ENCODE data around the gene CIP2A.
"Not testable (repeated sequence)": the region's sequence is repeated elsewhere in the genome, so short reads cannot be mapped to it uniquely, and the experiment has no call there.

CIP2A gene

DNA sequence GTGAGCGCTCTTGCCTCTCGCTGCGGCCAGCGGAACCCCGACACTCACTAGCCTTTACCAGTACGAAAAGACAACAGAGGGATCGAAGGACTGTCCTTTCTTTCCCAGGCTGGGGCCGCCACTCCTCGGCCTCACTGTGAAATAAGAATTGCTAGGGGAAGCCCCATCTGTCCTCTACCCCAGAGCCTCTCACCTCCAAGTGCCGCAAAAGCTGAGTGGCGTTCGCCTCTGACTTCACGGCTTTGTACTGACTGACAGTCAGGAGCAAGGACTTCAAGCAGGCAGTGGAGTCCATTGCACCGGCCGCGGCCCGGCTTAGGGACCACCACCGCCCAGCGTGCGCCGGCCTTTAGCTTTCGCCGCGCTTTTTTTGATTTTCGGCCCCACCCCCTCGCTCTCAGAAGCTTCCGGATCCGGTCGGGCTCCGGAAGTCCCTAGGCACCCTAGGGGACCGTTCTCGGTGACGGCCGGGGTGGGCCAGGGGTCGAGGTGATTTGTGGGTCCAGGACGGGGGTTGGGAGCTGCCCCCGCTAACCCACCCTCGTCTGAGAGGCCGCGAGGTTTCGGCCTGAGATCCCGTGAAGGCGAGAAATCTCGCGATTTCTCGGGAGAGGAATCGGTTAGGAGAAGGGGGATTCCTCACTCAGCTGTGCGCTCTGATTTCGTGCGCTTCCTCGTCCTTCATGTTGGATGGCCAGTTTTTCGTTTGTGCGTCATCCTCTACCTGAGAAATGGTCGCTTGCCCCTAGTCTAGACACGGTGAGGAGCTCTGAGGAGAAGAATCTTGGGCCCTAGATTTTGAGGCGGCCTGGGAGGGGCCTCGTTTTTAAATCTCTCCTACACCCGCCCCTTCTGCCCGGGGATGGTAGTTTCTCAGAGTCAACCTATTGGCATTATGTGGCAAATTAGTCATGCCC, at the start of gene CIP2A, which contains the start of gene DZIP3:
TSS of gene CIP2A (minus strand) at position 358 of the 917 bp plus-strand sequence. CDS start at position 295, 63 bp downstream.
TSS of gene DZIP3 (plus strand) at position 642 of the 917 bp plus-strand sequence. CDS start 15,685 bp downstream, outside the sequence.
- peak; percentile 87 to 96 for DNase-seq

DNA sequence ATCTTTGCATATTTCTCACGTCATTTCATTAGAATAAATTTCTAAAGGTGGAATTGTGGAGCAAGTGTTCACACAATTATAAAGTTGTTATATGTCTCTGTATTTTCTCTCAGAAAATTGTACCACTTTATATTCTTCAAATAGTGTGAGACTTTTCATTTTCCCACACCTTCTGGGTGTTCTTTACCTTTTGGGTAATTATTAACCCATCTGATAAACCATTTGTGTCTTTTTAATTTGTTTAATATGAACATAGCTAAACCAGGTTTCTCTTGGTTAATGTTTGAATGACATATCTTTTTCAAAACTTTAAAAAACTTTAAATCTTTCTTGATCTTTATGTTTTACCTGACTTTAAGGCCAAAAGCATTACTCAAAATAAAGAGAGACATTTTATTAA, 40.7 kb upstream of the CIP2A start:
- DNase-seq: no peak

DNA sequence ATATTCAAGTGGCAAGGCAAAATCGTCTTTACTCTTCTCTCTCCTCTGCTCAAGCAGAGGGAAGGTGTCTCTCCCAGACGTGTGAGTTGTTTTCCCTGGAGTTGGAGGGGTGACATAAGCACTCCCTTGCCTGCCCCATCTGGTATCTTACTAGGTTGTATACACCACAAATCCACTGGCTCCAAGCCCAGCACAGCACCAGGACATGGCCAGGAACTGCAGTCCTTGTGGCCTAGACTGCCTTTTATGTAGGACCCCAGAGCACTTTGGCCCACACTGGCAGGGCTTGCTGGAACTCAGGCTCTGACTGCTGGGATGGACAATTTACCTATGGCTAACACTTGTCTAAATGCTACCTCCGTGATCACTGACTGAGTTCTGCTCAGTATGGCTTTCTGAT, 34.3 kb upstream of the CIP2A start:
- peak in 1 of 2 experiments; percentile 22 for DNase-seq

DNA sequence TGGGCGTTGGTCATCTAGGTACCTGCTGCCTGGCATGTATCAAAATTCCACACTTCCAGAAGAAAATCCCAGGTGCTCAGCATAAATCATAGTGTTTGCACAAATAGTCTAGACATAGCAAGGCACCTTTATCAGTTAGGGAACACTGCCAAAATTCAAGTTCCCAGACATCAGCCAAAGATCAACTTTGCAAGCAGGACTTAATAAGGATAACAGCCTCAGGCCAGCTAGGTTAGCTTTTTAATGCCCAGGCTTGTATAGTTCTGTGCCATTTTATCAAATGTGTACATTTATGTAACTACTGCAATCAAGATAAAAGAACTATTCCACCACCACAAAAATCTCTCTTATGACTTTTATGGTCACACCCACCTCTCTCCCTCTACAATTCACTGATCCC, 31.0 kb upstream of the CIP2A start:
- DNase-seq: no peak

DNA sequence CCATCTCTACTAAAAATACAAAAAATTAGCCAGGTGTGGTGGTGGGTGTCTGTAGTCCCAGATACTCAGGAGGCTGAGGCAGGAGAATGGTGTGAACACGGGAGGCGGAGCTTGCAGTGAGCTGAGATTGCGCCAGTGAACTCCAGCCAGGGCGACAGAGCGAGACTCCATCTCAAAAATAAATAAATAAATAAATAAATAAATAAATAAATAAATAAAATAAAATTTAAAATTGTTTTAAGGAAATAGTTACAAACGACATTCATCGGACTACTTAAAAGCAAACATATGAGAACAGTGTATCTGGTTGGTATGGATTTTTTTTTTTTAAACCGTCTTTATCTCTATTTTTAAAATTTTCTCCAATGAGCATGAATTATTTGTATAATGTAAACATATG, 26.9 kb upstream of the CIP2A start:
- DNase-seq: not testable (repeated sequence)

DNA sequence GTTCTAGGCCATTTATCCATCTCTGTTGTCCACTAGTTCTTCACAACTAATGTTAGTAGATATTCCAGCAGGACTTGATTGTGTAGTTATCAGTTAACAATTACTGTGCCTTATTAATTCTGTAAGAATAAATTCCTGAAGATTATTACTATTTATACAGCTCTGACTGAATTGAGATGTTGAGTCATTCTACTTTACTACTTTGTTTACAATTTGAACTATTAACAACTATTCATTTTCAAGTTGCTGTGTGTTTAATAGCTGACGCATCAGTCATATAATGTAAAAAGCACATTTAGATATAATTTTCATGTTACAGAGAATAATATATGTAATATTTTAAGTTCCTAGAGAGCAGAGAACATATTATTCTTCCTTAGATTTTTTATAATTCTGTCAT, 21.4 kb upstream of the CIP2A start:
- no peak for DNase-seq

DNA sequence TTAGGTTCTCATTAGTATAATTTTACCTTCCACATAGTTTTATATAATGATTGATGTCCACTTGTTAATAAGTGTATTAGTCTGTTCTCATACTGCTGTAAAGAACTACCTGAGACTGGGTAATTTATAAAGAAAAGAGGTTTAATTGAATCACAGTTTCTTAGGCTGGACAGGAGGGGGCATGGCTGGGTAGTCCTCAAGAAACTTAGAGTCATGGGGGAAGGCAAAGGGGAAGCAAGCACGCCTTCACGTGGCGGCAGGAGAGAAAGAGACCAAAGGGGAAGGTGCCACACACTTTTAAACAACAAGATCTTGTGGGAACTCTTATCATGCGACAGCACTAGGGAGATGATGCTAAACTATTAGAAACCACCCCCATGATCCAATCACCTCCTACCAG, 19.5 kb upstream of the CIP2A start:
- no peak for DNase-seq

DNA sequence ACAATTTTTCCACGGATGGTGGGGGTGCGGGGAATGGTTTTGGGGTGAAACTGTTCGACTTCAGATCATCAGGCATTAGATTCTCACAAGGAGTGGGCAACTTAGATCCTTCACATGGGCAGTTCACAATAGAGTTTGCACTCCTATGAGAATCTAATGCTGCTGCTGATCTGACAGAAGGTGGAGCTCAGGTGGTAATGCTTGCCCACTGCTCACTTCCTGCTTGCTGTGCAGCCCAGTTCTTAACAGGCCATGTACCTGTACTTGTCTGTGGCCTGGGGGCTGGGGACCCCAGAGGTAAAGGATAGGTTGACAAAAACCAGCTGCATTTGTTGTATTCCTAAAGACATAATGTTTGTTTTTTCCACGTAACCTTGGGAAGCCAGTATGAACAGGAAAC, 16.3 kb upstream of the CIP2A start:
- no peak for DNase-seq

DNA sequence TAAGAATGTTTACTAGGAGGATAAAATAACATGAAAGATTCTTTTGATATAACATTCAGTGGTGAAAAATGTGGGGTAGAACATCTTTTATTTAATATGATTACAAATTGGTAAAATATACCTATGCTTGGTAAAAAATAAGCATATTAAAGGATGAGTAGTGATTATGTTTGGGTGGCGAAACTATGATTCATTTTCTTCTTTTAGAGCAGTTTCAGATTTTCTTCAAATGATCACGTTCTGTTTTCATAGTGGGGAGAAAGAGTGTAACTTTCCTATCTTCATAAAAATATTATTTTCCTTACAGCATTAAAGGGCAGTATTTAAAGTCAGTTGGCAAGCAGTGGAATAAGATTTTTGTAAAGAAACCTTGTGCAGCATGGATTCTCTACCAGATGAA, 15.8 kb upstream of the CIP2A start:
- DNase-seq: no peak

DNA sequence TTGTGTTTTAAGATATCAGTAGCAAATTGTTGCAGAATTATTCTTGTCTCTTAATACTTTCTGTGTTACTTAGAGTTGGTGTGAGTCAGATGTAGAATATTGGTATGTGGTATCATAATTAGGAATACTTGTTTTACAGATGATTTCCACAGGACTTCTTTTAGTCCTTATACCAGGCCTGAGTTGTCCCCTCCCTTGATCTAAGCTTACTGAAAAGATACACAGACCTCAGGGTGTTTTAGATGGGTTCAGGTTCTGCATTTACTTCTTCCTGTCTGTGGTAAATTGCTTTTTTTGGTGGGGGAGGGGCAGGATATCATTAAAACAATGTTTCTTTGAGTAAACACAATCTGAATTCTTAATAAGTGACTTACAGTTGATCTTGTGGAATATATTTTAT, 14.5 kb upstream of the CIP2A start:
- DNase-seq: no peak

DNA sequence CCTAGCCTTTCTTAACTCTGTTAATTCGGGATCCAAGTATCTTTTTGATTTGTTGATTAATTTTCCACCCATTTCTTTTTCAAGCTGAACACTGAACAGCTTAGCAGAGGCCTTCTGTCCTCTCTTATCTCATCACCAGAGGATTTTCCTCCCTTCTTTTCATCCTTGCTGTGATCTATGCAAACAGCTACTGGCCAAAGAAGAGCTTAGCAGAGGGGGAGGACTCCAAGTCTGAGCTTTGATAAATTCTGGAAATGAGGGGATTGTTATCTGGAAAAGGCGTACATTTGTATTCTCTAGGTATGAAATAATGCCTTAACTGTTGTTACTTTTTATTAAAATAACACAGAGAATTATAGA, 13.7 kb upstream of the CIP2A start:
- no peak for DNase-seq

DNA sequence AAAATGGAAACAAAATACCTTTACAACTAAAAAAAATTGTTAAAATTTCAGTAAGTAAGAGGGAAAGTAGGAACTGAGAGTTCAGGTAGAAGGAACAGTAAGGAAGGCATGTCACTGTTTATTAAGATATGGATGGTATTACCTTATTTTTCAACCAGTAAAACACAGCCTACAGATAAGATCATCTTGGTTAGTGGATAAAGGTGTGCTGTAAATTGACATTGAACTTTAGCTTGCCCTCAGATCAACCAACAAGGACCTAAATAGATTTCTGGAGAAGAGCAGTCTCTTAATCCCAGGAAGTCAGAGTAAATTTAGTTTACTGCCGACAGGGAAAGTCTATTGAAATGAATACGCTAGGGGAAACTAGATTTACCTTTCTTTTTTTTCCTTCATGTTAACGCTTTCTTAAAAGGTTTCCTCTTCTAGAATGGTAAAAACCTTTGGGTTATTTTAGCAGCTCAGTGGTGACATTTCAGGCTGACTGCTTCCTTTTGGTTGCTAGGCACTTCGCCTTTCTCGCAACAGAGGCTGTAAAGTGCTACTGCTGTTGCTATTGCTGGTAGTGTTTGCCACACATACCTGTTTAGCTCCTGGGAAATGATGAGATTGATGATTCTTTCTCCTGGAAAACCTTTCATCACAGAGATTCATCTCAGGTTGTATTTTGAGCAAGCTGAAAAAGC, 13.2 kb upstream of the CIP2A start:
- DNase-seq: no peak

DNA sequence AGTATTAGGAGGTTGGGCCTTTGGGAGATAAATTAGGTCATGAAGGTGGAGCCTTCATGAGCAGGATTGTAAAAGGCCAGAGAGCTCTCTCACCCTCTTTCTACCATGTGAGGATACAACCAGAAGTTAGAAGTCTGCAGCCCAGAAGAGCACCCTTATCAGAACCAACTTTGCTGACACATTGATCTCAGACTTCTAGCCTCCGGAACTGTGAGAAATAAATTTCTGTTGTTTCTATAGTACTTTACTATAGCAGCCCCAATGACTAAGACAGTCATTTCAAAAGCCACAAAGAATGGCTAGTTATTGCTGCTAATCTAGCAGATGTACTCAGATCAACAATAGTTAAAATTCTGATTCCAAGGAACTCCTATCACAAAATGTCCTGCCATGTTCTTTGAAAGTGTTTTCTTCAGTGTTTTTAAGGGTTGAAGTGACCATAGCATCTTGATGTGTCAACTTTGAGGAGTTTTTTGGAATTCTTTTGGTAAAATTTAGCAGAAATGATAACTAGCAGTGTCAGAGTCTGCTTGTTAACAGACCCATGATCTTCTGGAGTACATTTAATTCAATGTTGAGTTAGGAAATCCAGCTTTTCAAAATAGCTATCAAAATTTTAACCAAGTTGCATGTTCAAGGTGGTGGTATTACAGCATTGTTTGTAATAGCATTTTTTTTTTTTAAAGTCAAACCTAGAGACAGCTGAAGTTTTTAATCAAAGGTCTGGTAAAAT, 10.6 kb upstream of the CIP2A start:
- no peak for DNase-seq

DNA sequence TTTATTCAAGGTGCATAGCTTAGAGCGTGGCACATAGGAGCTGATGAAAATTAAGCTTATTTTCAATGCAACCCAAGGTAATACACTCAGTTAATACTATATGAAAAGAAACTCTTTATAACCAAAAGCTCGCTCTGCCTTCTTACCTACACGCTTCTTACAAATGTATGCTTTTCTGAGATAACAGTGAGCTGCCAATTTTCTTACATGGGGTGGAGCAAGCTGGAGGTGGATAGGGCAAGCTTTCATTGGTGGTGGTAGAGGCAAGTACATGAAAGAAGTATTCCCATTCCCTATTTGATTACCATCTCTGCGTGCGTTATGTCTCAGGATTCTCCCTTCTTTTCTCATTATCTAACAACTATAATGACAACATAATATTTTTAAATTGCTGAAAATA, 9.1 kb upstream of the CIP2A start:
- DNase-seq: no peak

DNA sequence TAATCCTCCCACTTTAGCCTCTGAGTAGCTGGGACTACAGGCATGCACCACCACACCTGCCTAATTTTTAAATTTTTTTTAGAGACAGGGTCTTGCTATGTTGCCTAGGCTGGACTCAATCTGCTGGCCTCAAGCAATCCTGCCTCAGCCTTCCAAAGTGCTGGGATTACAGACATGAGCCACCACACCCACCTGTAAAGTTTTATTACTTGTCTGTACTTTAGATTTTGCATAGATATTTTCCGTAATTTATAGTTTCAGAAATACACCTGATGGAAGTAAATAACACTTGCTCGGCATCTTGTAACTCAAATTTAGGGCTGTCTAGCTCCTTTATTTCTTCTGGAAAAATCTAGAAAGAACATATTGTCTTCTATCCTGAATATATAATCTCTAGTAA, 6.1 kb upstream of the CIP2A start:
- DNase-seq: no peak

DNA sequence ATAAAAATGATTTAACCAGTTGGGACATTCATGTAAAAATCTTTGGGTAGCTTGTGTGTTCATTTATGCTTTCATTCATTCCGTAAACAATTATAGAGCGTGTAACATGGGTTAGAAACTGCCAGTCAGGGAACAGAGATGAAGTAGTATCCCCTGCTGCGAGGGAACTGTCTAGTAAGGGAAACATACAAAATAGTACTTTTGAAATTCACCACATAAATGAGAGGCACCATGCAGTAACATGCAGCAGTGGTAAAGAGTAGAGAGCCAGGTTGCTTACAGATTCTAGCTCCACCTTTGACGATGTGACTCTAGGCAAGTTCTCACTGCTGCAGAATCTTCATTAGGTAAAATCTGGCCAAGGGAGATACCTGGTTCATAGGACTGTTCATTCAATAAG, 1.2 kb upstream of the CIP2A start:
- no peak for DNase-seq

DNA sequence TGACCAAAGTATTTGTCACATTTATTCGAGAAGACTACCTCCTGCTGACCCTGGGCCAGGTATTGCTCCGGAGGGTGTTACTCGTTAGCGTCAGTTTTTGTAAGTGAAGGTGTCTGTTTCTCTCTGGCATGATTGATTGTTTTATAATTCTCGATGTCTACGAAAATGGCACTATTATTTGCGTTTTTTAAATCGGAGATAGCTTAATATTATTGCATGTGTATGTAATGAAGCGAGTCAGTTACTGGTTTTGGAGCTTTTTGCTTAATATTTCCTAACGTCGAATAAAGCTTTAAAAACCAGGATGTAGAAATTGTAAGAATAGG, 723 bp upstream of the CIP2A start:
- DNase-seq: no peak

DNA sequence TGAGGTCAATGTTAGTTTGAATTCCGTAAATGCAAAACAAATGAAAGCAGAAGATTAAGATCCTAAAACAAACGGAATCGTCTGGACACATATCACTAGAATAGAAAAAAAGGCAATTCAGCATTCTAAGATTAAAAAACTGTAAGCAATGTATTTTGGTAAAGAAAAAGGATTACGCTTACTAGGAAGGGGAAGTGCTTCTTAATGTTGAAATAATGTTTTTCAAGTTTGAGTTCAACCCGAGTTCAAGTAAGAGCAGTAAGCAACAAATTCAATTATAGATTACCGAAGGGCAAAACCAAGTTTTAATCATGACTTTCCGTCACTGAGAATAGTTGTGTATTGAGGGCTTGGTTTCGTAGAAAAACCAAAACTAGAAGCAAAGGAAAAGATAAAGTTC, 637 bp downstream of the CIP2A start:
- DNase-seq: no peak

DNA sequence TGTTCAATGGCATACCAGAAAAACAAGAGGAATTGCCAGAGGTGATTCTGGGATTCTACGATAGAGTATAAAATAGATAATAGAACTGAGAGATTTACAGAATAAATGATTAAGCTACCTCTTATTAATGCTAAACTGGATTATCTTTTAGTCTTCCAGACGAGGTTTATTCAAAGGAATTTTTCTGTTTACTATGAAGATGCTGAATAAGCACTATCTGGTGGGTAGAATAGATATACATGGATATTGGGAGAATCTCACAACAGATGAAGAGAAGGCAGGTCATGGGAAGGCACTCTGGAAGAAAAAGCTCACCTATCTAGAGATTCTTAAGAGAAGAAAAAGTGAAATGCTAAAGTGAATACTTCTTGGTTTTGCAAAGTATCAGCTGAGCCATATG, 11.2 kb downstream of the CIP2A start:
- no peak for DNase-seq

DNA sequence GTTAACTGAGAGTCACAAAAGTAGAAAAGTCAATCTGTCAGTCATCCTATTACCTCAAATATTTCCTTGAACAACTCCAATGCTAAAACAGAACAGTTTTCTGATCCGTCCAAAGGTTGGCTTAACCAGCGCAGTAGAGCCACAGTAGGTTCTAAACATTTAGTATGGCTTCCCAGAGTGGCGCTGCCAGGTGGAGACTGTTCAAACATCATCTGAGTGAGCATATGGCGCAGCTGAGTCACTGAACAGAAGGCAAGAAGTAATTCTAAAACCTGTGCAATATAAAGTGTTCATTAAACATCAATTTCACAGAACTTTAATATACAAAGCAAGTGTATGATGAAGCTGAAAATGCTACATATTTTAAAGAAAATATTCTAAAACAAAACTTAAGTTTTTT, 19.9 kb downstream of the CIP2A start:
- DNase-seq: peak in 1 of 2 experiments; percentile 45

DNA sequence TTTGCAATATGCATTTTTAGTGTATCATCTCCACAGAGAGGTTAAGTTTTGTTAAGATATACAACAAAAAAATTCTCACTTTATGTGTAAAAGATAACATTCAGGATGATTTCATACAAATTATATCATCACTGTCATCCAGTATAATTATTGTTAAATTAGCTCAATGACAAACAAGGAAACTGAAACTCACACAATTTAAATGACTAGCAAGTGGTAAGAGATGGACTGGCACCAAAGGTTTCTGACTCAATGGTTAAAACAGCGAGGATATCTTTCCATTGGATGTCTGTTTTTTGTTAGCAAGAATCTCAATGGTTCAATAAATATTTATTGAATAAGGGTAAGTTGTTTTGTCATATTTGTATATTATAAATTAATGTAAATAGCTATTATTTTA, 22.6 kb downstream of the CIP2A start:
- DNase-seq: no peak

DNA sequence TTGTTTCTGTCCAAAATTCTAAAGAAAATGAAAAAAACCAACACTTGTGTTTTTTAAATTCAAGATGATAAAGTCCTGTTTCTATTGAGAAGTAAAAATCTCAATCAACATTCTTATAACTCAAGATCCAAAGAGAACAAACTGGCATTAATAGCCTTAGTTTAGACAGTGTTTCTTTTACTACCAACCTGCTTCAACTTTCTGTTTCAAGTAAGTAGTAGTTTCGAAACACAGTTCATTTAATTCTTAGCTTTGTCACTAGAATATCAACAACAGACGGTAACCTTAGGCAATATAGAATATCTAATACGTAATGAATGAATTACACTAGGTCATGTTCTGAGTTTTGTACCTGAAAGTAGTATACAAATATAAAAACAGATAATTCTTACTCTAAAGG, 23.7 kb downstream of the CIP2A start:
- DNase-seq: no peak

DNA sequence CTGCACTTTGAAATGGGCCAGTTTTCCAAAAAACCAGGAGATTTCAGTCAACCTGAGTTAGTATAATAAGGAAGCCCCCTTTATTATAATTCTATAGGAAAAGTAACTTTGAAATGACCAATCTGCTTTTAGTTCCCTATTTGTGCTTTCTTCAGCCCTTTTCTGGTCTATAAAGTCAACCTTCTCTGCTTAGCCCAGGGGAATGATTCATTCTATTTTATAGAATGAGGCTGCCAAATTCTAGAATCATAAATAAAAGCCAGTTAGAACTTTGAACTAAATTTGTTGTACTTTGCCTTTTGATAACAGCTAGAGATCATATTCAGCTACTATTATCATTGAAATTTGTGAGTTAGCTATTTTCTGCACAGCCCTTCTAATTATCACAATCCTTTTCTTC, 24.7 kb downstream of the CIP2A start:
- DNase-seq: no peak

DNA sequence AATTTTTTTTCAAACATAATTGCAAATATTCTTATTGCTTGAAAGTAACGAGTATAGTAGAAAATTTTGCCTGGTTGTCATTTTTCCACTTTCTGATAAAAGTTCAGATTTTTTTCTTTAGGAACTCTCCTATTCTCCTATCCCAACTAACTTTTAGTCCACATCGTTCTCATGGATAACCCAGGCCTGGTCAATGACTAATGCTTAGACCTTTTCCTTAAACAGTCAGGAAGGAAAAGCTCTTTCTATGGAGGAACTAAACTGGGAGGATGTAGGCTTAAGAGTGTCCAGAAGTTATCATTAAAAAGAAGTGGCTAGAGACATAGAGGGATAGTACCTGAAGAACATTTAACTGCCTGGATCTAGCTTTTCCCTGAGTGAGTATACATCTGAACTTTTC, 26.7 kb downstream of the CIP2A start:
- DNase-seq: no peak

All from NCI-H446 (cell line).